Liver (tissue), 9 donors: ENCODE data around the gene BNC2. TPM values are rescaled to one million over a fixed set of nuclear protein-coding genes. Genes with fewer than 3 reads are reported as not detected.

Source experiments
- DNase-seq: peaks from one replicate; pipeline ENCODE4 v3.0.0-alpha.2; 2017; ENCODE audit warnings: low spot score
- H3K27ac ChIP-seq, 2 donors: one replicate each; pipeline ENCODE4 v1.7.0; 2013; ENCODE audit warnings: inconsistent platforms in 2 of 2, low read length in 2 of 2, control low read depth in 1 of 2, low read depth in 1 of 2, mild to moderate bottlenecking in 1 of 2
- H3K27me3 ChIP-seq, 4 donors: one replicate each; pipeline versions ENCODE4 v1.6.1 to v1.7.0; 2013; ENCODE audit warnings: low read length in 3 of 4, inconsistent platforms in 1 of 4, mild to moderate bottlenecking in 1 of 4, moderate library complexity in 1 of 4; ENCODE audit not compliant: control insufficient read depth in 4 of 4, insufficient read depth in 4 of 4
- H3K36me3 ChIP-seq, 4 donors: one replicate each; pipeline versions ENCODE4 v1.6.1 to v1.7.0; 2013; ENCODE audit warnings: low read length in 3 of 4, mild to moderate bottlenecking in 3 of 4, low read depth in 1 of 4, moderate library complexity in 1 of 4; ENCODE audit not compliant: control insufficient read depth in 4 of 4, insufficient read depth in 3 of 4
- H3K4me1 ChIP-seq, 4 donors: one replicate each; pipeline versions ENCODE4 v1.6.1 to v1.7.0; 2013; ENCODE audit warnings: low read length in 3 of 4, mild to moderate bottlenecking in 3 of 4, moderate library complexity in 1 of 4; ENCODE audit not compliant: control insufficient read depth in 4 of 4, insufficient read depth in 4 of 4
- H3K4me3 ChIP-seq, 3 donors: one replicate each; pipeline versions ENCODE4 v1.6.1 to v1.7.0; 2013; ENCODE audit warnings: low read length in 3 of 3, control low read depth in 1 of 3, low read depth in 1 of 3, mild to moderate bottlenecking in 1 of 3
- H3K9ac ChIP-seq, 2 donors: one replicate each; pipeline ENCODE4 v1.7.0; 2013; ENCODE audit warnings: low read length in 2 of 2, mild to moderate bottlenecking in 2 of 2, moderate library complexity in 2 of 2, control low read depth in 1 of 2, low read depth in 1 of 2
- H3K9me3 ChIP-seq, 4 donors: one replicate each; pipeline versions ENCODE4 v1.6.1 to v1.7.0; 2013; ENCODE audit warnings: low read length in 3 of 4; ENCODE audit not compliant: control insufficient read depth in 4 of 4
- EGR1 ChIP-seq, 2 donors: IDR thresholded peaks; 2 replicates each; pipeline ENCODE4 v1.6.1; 2016 to 2018; ENCODE audit warnings: antibody characterized with exemption in 2 of 2, low read depth in 2 of 2
- FOXA1 ChIP-seq: IDR thresholded peaks from 2 replicates; pipeline ENCODE4 v1.6.1; 2016; ENCODE audit warnings: antibody characterized with exemption
- GABPA ChIP-seq, 2 donors: IDR thresholded peaks in 1 of 2; conservative IDR thresholded peaks in 1 of 2; 2 replicates each; pipeline ENCODE4 v1.6.1; 2016; ENCODE audit warnings: antibody characterized with exemption in 2 of 2, mild to moderate bottlenecking in 1 of 2, moderate library complexity in 1 of 2
- HNF4A ChIP-seq, 2 donors: conservative IDR thresholded peaks; 2 replicates each; pipeline ENCODE4 v1.6.1; 2016; ENCODE audit warnings: antibody characterized with exemption in 2 of 2, mild to moderate bottlenecking in 2 of 2
- JUND ChIP-seq, 2 donors: IDR thresholded peaks; 2 replicates each; pipeline ENCODE4 v1.6.1; 2016; ENCODE audit warnings: antibody characterized with exemption in 2 of 2
- NR2F2 ChIP-seq: IDR thresholded peaks from 2 replicates; pipeline ENCODE4 v1.6.1; 2016; ENCODE audit warnings: antibody characterized with exemption
- RAD21 ChIP-seq, 2 donors: IDR thresholded peaks; 2 replicates each; pipeline ENCODE4 v1.6.1; 2016; ENCODE audit warnings: antibody characterized with exemption in 2 of 2, mild to moderate bottlenecking in 2 of 2
- RXRA ChIP-seq, 2 donors: IDR thresholded peaks; 2 replicates each; pipeline ENCODE4 v1.6.1; 2017 to 2018; ENCODE audit warnings: antibody characterized with exemption in 2 of 2, mild to moderate bottlenecking in 1 of 2
- SP1 ChIP-seq: IDR thresholded peaks from 2 replicates; pipeline ENCODE4 v1.6.1; 2018; ENCODE audit warnings: antibody characterized with exemption, mild to moderate bottlenecking
- TAF1 ChIP-seq: conservative IDR thresholded peaks from 2 replicates; pipeline ENCODE4 v1.6.1; 2016; ENCODE audit warnings: antibody characterized with exemption, mild to moderate bottlenecking
- YY1 ChIP-seq: IDR thresholded peaks from 2 replicates; pipeline ENCODE4 v1.6.1; 2016; ENCODE audit warnings: antibody characterized with exemption, mild to moderate bottlenecking
- WGBS: extraction: QIAGEN DNeasy Blood & Tissue Kit; methylation state at CpG from one replicate; pipeline ENCODE4 v1.1.7; 2013; 5-methylcytosine and 5-hydroxymethylcytosine counted together
- polyA plus RNA-seq, 2 donors: library from polyadenylated mRNA; stranded (reverse) in 1 of 2; unstranded in 1 of 2; fragments of 200-250 nt in 1 of 2; fragments of >200 nt in 1 of 2; fragmentation: Nextera tagmentation in 1 of 2; extraction: Ambion mirVana in 1 of 2; gene quantifications; one replicate each; pipeline versions ENCODE4 v1.2.1 to v1.2.3, GENCODE V29; 2013 to 2015
- total RNA-seq, 2 donors: library from RNA; depleted of rRNA; stranded (reverse); fragments of >200 nt; gene quantifications; one replicate each; pipeline ENCODE4 v1.2.3, GENCODE V29; 2014
- TF ChIP-seq, protein P1 (sequence below): fragments of 150-350 bp; IDR thresholded peaks from 2 replicates; pipeline ENCODE4 v1.5.1; 2017; ENCODE audit warnings: improper control_type of control experiment, low read depth, low read length; ENCODE audit not compliant: missing input control
- TF ChIP-seq, protein P2 (sequence below): IDR thresholded peaks from 2 replicates; pipeline ENCODE4 v1.6.1; 2016; ENCODE audit warnings: antibody characterized with exemption
- TF ChIP-seq, protein P3 (sequence below): IDR thresholded peaks from 2 replicates; pipeline ENCODE4 v1.6.1; 2016; ENCODE audit warnings: antibody characterized with exemption, mild to moderate bottlenecking
- TF ChIP-seq, protein P4 (sequence below): IDR thresholded peaks from 2 replicates; pipeline ENCODE4 v1.6.1; 2016; ENCODE audit warnings: antibody characterized with exemption
- TF ChIP-seq, protein P5 (sequence below): IDR thresholded peaks from 2 replicates; pipeline ENCODE4 v1.6.1; 2016; ENCODE audit warnings: antibody characterized with exemption
- donor health status: healthy.
- donor health status: healthy.
- donor health status: healthy.
- donor health status: healthy.
- donor health status: healthy.

BNC2 gene
- total and polyA plus RNA-seq, 4 donors, result 0.07 to 0.67 (median 0.08) TPM

DNA sequence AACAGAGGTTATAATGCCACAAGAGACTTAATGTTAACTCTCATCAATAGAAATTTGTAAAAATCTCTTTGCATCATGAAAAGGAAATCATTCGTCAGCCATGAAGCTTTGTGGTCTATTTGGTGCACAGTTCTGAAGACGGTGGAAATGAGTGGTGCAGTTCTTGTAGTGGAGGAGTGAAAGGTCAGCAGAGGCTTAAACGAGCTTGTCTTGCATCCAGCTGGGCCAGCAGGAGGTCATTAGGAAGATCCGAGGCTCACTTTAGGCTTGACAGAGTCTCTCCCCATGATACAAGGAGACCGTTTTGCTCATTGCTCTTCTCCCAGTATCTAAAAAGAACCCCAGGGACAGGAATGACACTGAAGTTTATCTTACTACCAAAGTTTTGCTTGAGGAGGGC, 440.8 kb downstream of the BNC2 start:
- no peak overlapping the region for H3K4me3 ChIP-seq
- no peaks in the 10 kb centered on the region for H3K36me3 ChIP-seq
- H3K9ac ChIP-seq, result no peak overlapping the region
- DNase-seq, result no peak
- no peaks in the 10 kb centered on the region for H3K9me3 ChIP-seq
- WGBS, result 51% methylated on average over 5 of the region's 5 CpGs
- H3K27ac ChIP-seq, result no peak overlapping the region
- H3K4me1 ChIP-seq, result no peaks in the 10 kb centered on the region
- H3K27me3 ChIP-seq, result no peaks in the 10 kb centered on the region
- TF ChIP-seq, protein P1, sequence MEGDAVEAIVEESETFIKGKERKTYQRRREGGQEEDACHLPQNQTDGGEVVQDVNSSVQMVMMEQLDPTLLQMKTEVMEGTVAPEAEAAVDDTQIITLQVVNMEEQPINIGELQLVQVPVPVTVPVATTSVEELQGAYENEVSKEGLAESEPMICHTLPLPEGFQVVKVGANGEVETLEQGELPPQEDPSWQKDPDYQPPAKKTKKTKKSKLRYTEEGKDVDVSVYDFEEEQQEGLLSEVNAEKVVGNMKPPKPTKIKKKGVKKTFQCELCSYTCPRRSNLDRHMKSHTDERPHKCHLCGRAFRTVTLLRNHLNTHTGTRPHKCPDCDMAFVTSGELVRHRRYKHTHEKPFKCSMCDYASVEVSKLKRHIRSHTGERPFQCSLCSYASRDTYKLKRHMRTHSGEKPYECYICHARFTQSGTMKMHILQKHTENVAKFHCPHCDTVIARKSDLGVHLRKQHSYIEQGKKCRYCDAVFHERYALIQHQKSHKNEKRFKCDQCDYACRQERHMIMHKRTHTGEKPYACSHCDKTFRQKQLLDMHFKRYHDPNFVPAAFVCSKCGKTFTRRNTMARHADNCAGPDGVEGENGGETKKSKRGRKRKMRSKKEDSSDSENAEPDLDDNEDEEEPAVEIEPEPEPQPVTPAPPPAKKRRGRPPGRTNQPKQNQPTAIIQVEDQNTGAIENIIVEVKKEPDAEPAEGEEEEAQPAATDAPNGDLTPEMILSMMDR, result no peak
- TF ChIP-seq EGR1 (IDR thresholded peaks at IDR 0.05; ENCODE audit: low read depth in 2 of 2), result no peak
- TF ChIP-seq TAF1, result no peak
- TF ChIP-seq, protein P2, sequence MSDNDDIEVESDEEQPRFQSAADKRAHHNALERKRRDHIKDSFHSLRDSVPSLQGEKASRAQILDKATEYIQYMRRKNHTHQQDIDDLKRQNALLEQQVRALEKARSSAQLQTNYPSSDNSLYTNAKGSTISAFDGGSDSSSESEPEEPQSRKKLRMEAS, result no peak
- TF ChIP-seq RAD21 (IDR thresholded peaks at IDR 0.05), result no peak
- no peak for TF ChIP-seq FOXA1
- TF ChIP-seq, protein P3, sequence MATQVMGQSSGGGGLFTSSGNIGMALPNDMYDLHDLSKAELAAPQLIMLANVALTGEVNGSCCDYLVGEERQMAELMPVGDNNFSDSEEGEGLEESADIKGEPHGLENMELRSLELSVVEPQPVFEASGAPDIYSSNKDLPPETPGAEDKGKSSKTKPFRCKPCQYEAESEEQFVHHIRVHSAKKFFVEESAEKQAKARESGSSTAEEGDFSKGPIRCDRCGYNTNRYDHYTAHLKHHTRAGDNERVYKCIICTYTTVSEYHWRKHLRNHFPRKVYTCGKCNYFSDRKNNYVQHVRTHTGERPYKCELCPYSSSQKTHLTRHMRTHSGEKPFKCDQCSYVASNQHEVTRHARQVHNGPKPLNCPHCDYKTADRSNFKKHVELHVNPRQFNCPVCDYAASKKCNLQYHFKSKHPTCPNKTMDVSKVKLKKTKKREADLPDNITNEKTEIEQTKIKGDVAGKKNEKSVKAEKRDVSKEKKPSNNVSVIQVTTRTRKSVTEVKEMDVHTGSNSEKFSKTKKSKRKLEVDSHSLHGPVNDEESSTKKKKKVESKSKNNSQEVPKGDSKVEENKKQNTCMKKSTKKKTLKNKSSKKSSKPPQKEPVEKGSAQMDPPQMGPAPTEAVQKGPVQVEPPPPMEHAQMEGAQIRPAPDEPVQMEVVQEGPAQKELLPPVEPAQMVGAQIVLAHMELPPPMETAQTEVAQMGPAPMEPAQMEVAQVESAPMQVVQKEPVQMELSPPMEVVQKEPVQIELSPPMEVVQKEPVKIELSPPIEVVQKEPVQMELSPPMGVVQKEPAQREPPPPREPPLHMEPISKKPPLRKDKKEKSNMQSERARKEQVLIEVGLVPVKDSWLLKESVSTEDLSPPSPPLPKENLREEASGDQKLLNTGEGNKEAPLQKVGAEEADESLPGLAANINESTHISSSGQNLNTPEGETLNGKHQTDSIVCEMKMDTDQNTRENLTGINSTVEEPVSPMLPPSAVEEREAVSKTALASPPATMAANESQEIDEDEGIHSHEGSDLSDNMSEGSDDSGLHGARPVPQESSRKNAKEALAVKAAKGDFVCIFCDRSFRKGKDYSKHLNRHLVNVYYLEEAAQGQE, result no peak

DNA sequence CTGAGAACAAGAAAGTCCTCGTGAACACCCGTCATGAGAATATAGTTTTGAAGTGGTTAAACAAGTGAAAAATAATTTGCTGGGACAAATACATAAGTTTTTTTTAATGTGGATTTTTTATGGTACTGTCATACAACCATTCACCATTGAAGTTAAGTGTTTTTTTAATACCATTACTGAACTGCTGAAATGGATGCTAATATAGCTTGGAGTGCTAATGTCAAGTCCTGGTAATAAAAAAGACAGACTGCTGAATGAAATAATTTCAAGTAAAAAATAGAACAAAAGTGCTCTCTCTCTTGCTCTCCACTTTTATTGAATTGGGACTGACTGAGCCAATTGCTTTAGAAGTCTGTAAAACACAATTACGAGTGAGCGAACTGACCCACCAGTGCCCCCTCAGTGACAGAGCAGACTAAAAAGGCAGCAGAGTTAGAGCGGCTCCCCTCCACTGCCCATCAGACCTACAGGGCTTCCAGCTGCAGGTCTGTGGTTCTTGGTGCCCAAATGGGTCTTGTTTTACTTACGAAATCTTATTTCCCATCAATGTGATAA, 442.5 kb downstream of the BNC2 start:
- no peak for DNase-seq
- Histone ChIP-seq H3K4me1 (no peaks in the 10 kb centered on the region), H3K36me3 (no peaks in the 10 kb centered on the region), H3K9me3 (no peaks in the 10 kb centered on the region), H3K27me3 (no peaks in the 10 kb centered on the region), H3K4me3 (no peak overlapping the region), H3K9ac (no peak overlapping the region), H3K27ac (no peak overlapping the region)
- 91% methylated on average over 6 of the region's 6 CpGs for WGBS
- TF ChIP-seq, protein P4, sequence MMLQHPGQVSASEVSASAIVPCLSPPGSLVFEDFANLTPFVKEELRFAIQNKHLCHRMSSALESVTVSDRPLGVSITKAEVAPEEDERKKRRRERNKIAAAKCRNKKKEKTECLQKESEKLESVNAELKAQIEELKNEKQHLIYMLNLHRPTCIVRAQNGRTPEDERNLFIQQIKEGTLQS, result no peak
- no peak for TF ChIP-seq RXRA (IDR thresholded peaks at IDR 0.05)
- TF ChIP-seq, protein P5, sequence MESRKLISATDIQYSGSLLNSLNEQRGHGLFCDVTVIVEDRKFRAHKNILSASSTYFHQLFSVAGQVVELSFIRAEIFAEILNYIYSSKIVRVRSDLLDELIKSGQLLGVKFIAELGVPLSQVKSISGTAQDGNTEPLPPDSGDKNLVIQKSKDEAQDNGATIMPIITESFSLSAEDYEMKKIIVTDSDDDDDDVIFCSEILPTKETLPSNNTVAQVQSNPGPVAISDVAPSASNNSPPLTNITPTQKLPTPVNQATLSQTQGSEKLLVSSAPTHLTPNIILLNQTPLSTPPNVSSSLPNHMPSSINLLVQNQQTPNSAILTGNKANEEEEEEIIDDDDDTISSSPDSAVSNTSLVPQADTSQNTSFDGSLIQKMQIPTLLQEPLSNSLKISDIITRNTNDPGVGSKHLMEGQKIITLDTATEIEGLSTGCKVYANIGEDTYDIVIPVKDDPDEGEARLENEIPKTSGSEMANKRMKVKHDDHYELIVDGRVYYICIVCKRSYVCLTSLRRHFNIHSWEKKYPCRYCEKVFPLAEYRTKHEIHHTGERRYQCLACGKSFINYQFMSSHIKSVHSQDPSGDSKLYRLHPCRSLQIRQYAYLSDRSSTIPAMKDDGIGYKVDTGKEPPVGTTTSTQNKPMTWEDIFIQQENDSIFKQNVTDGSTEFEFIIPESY, result no peak
- no peak for TF ChIP-seq HNF4A (conservative IDR thresholded peaks at IDR 0.05)
- no peak for TF ChIP-seq NR2F2
- no peak for TF ChIP-seq GABPA (IDR thresholded peaks at IDR 0.05 in 1 of 2, conservative IDR thresholded peaks at IDR 0.05 in 1 of 2)
- TF ChIP-seq FOXA1, result no peak
- TF ChIP-seq, protein P1, result no peak
- no peak for TF ChIP-seq YY1
- no peak for TF ChIP-seq RAD21 (IDR thresholded peaks at IDR 0.05)
- TF ChIP-seq, protein P2, result no peak
- TF ChIP-seq SP1, result no peak
- no peak for TF ChIP-seq EGR1 (IDR thresholded peaks at IDR 0.05; ENCODE audit: low read depth in 2 of 2)
- TF ChIP-seq JUND (IDR thresholded peaks at IDR 0.05), result no peak
